HG03354 (cell line): ENCODE data around the gene FAM174B.
"Not testable (repeated sequence)": the region's sequence is repeated elsewhere in the genome, so short reads cannot be mapped to it uniquely, and the experiment has no call there.

Experiments
- ATAC-seq: cut with Tn5 transposase; IDR thresholded peaks from one replicate; pipeline ENCODE4 v1.9.1; 2021; ENCODE audit warnings: mild to moderate bottlenecking; ENCODE audit not compliant: unreplicated experiment, poor library complexity, severe bottlenecking

The FAM174B gene

DNA sequence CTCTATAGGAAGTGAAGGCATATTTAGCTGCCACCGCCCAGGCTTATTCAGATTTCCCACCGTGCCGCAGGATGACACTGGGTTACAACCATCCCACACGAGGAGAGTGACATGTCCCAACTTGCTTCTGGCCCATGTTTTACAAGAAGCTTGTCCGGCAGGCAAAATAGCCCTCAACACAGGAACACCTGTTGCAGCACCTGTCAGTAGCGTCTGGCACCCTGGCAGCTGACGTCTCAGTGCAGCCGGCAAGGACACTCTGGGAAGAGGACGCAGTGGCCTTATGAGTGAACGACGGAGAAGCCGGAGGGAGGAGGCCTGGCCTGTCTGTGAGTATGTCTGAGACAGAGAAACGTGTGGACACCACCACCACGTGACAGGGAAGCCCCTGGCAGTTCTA lies 32.1 kb downstream of the FAM174B start:
- no peak for ATAC-seq

GRCh38 chr15:92621972-92622533 lies 33.5 kb downstream of the FAM174B start:
- no peak for ATAC-seq

- ATAC-seq, result no peak
Measured at GRCh38 chr15:92620991-92621390, 34.6 kb downstream of the FAM174B start.

- no peak for ATAC-seq
Measured at GRCh38 chr15:92619145-92620101, 36.2 kb downstream of the FAM174B start.

DNA sequence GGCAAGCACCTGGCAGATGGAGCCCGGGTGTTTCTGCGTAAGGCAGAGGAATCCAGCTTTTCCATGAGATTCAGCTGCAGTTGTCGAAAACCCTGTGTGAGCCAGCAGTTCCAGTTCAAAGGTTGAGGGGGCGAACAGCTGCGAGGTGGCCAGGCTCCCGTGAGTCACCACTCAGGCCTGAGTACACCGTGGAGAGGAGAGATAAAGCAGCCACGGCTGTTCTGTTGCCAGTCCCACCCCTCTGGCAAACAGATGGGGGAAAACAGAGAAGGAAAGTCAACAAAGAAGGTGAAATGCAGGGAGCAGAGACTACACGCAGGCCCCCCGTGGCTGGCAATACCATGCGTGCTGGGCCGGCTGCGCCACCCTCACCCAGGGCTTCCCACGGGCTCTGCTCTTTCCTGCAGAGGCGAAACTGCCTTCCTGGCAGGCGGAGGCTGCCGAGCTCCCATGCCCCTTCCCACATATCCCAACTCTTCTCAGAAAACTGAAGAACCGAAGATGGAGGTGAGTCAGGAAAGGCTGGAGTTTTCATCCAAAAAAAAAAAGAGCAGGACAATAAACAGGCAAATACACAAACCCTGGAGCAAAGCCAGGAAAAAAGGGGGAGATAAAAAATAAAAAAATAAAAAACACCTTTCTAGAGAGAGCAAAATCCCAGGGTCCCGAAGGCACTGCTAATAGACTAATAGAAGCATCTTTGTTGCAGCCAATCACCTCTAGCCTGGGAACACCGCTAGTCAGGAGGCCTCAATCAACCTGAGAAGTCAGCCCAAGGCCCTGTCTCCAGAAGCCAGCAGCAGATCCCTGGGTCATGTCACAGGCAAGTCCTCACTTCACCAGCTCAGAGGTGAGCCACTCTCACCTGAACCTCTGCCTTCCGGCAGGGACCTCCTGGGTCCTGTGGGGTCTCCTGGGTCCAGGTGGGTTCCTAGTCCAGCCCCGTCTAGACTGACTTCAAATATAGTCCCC lies 37.7 kb downstream of the FAM174B start:
- ATAC-seq, result no peak

GRCh38 chr15:92616621-92617548 lies 38.7 kb downstream of the FAM174B start:
- no peak for ATAC-seq

- no peak for ATAC-seq
Measured at GRCh38 chr15:92614791-92615785, 40.5 kb downstream of the FAM174B start.

- no peak for ATAC-seq
Measured at GRCh38 chr15:92614301-92614700, 41.3 kb downstream of the FAM174B start.

GRCh38 chr15:92613841-92614240 lies 41.7 kb downstream of the FAM174B start:
- no peak for ATAC-seq

- no peak for ATAC-seq
Measured at GRCh38 chr15:92612891-92613290, 42.7 kb downstream of the FAM174B start.

DNA sequence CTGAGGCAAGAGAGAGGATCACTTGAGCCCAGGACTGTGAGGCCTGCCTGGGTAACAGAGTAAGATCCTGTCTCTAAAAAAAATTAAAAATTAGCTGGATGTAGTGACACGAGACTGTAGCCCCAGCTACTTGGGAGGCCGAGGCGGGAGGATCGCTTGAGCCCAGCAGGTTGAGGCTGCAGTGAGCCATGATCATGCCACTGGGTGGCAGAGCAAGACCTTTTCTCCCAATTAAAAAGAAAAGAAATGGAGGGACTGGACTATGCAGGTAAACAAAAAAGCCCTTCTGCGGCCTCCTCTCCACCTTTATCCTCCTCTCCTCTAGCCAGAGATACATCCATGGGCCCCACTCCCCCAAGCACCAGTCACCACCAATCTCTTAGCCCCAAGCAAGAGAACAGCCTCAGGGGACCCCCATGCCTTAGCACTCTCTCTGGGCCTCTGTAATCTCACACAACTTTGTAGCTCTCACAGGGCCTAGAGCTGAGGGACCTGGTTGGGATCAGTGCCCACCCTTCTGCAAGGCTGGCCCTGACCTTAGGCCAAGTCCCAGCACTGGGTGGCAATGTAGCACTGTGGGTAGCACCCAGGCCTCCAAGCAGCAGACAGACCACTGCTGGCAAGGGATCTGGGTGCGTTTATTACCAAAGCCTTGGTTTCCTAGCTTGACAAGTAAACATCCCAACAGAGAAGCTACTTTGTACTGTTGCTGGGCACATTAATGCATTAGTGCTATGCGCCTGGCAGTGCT lies 43.4 kb downstream of the FAM174B start:
- no peak for ATAC-seq

DNA sequence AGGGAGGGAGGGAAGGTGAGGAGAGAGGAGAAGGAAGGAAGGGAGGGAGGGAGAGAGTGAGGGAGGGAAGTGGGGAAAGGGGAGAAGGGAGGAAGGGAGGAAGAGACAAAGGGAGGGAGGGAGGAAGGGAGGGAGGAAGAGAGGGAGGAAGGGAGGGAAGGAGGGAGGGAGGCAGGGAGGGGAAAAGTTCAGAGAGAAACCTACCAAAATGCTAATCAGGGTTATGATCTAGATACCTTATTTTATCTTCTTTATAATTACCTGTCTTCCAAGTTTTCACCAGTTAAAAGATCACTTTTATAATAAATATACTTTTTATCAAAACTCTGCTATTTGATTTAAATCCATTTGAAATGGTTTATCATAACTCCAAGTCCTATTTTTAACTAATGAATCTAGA lies 44.4 kb downstream of the FAM174B start:
- ATAC-seq, result no peak

DNA sequence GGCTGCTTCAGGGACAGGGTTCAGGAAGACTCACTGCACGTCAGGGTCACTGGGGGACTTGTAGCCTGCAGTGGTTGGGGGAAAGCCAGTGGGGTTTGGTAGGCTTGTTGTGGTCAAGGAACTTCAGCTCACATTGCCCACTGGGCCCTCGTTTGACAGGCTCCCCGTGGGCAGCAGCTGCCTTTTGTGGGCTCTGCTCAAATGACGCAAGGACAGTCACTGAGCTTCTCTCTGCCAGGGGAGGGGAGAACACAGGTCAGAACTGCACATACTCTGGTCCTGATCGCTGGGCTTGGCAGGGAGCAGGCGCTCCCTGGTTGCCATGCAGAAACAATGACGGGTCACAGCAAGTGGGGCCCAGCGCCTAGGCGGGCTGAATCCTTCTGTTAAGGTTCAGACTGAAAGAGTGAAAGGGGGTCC lies 45.5 kb downstream of the FAM174B start:
- no peak for ATAC-seq

- ATAC-seq, result no peak
Measured at GRCh38 chr15:92608866-92609700, 46.5 kb downstream of the FAM174B start.

DNA sequence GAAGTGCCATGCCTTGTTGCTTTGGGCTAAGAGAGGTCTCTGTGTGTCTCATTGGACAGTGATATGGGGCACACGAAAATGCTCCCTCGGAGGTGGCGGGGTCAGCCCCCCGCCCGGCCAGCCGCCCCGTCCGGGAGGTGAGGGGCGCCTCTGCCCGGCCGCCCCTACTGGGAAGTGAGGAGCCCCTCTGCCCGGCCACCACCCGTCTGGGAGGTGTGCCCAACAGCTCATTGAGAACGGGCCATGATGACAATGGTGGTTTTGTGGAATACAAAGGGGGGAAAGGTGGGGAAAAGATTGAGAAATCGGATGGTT lies 48.8 kb downstream of the FAM174B start:
- not testable (repeated sequence) for ATAC-seq

- no peak for ATAC-seq
Measured at GRCh38 chr15:92606126-92606835, 49.3 kb downstream of the FAM174B start.
